GM12865 (cell line): Measurements from ENCODE around the gene NTRK1.
A peak's percentile ranks its signal among the peaks of the same experiment; 100 is the strongest.

Experiments
- DNase-seq: peaks from one replicate; pipeline ENCODE4 v3.0.0; 2010; ENCODE audit warnings: low read depth
- H3K4me3 ChIP-seq: 2 replicates; pipeline ENCODE4 v1.5.1; 2011; ENCODE audit warnings: mild to moderate bottlenecking, low read depth, low read length, control low read depth
- TF ChIP-seq, protein P1 (sequence below): IDR thresholded peaks from 2 replicates; pipeline ENCODE4 v1.5.1; 2011; ENCODE audit warnings: low read length, control low read depth, low read depth, inconsistent platforms; ENCODE audit not compliant: insufficient read depth; ENCODE audit errors: missing control alignments

Gene NTRK1

DNA sequence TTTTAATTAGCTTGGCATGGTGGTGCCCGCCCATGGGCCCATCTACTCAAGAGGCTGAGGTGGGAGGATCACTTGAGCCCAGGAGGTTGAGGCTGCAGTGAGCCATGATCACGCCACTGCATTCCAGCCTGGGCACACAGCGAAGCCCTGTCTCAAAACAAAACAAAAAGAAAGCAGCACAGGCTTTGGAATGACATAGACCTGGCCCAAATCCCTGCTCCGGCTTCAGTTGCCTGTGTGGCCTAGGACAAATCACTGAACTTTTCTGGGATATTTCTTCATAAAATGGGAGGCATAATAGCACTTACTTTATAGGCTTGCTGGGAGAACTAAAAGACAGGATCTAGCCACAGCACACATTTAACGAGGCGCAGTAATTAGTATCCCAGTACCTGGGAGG is 35.3 kb downstream of the NTRK1 start:
- no peak for DNase-seq
- no peak overlapping the region for H3K4me3 ChIP-seq

DNA sequence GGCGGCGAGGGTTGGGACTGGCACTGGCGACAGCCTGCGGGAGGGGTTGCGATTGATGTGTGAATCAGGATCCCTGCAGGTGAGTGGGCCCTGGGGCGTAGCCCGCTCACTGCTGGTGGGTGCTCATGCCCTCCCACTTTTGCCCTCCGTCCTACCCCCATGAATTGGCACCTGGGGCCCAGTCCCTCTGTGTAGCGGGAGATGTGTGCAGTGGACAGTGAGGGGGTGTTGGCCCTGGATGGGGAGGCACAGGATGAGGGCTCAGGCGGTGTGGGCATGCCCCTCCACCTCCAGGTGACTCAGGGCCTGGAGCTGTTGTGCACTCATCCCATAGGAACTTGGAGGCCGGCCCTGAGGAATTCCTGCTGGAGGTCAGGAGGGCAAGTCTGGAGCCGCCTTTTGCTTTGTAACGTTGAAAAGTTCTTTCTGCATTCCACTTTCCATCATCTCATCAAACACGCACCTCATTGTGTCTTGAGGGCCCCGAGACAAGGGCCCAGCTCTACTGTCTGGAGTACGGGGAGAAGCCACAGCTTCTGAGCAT is 35.9 kb downstream of the NTRK1 start:
- no peak overlapping the region for H3K4me3 ChIP-seq
- TF ChIP-seq, protein P1, sequence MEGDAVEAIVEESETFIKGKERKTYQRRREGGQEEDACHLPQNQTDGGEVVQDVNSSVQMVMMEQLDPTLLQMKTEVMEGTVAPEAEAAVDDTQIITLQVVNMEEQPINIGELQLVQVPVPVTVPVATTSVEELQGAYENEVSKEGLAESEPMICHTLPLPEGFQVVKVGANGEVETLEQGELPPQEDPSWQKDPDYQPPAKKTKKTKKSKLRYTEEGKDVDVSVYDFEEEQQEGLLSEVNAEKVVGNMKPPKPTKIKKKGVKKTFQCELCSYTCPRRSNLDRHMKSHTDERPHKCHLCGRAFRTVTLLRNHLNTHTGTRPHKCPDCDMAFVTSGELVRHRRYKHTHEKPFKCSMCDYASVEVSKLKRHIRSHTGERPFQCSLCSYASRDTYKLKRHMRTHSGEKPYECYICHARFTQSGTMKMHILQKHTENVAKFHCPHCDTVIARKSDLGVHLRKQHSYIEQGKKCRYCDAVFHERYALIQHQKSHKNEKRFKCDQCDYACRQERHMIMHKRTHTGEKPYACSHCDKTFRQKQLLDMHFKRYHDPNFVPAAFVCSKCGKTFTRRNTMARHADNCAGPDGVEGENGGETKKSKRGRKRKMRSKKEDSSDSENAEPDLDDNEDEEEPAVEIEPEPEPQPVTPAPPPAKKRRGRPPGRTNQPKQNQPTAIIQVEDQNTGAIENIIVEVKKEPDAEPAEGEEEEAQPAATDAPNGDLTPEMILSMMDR = no peak
- DNase-seq = no peak

More for the DNA sequence above, 35.3 kb downstream of the NTRK1 start:
- TF ChIP-seq, protein P1 = no peak

DNA sequence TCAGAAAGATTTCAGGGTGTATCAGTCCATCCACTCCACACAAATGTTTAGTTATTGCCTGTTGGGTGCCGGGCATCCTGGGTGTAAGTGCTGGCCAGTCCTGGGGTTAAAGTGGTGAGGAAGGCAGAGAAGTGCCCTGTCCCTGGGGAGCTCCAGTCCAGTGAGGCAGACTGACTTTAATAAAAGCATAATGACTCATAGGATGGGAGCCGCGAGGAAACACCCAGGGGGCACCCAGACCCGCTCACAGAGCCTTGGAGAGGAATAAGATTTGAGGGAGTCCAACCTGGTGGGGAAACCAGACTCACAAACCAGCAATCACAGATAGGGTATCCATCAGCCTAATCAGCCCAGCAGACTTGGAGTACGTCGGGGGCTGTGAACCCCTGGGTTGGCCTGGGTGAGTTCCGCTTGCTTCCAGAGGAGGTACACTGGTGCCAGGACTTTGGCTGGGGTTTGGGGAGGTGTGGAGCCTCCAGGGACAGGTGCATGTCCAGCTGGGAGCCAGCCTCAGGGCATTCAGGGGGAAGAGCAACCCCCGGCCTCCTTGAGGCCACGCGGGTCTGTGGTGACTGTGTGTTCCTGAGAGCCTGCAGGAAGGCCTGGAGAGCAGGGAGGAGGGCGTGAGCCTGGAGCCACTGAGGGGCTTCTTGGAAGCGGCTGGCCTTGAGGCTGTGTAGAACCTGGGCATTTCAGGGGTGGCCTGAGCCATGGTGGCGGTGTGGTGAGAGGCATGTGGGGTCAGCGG is 36.6 kb downstream of the NTRK1 start:
- H3K4me3 ChIP-seq = no peak overlapping the region
- TF ChIP-seq, protein P1 = no peak
- no peak for DNase-seq

DNA sequence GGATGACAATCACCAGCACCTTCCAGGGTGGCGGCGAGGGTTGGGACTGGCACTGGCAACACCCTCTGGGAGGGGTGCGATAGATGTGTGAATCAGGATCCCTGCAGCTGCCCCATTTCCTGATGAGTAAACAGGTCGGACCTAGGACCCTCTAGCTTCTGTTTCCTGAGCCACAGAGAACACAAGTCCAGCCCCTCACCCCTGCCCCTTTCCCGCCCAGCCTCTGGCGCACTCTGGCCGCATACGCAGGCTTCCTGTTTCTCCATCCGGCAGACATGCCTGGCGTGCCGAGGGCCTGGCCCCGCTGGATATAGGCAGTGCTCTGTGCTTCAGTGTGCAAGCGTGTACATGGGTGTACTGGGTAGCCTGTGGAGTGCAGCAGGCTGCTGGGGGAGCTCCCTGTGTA is 37.5 kb downstream of the NTRK1 start:
- DNase-seq = no peak
- no peak overlapping the region for H3K4me3 ChIP-seq
- TF ChIP-seq, protein P1 = no peak

DNA sequence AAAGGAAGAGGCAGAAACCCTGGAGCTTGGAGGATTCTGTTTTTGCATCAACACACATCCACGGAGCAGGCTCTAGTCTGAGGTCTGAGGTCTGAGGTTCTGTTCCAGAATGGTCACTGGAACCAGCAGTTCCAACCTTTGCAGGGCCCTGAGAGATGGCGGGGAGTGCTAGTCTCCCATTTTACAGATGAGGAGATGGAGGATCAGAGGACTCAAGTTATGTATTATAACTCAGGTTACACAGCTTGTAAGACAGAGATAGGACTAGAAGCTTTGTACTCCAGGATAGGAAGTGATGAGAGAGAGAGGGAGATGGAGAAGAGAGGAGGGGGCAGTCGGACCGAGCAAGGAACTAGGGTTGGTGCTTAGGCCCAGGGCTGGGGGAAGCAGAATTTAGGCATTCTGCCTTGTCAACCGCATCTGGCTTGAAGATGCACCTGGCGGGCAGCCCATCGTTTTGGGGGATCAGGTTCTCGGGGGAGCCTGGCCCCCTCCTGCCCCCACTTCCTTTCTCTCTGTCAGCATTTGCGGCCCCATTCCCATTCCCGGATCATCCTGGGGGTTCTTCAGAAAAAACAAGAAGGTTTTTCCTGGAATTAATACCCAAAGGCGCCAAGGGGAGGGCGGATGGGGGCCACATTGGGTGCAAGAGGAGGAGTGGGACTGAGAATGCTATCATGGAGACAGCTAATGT is 38.5 kb downstream of the NTRK1 start:
- no peak for DNase-seq
- TF ChIP-seq, protein P1 = no peak
- no peak overlapping the region for H3K4me3 ChIP-seq

DNA sequence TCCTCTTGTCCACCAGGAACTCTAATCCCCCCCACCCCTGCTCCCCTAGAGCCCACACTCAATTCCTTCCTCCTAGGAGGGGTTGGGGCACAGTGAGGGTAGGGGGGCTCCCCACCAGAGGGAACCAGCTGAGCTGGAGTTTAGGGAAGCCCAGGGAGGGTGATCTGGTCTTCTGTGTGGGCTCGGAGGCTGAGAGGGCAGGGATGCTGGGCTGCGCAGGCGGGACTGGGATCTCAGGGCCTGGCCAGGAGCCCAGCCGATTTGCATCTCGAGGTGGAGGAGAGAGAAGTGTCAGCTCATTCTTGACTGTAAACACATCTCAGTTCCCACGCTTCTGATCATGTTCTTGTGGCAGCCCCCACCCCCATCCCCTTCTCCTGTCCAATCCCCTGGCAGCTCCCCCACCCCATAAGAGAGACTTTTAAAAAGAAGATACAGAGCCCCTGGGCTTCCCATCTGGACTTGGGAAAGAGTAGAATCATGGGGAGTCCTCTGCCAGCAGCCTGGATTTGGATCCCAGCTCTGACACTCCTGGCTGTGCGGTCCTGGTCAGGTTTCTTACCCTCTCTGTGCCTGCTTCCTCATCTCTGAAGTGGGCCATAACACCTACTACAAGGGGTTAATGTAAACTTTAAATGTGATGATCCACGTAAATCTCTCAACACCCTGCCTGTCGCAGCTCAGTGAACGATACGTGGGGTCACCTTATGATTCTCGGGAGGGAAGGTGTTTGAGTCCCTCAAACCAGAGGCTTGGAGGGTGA is 39.5 kb downstream of the NTRK1 start:
- TF ChIP-seq, protein P1 = no peak
- peak; percentile 17 for DNase-seq
- no peak overlapping the region for H3K4me3 ChIP-seq
